Loucy (cell line): ENCODE data around the gene CPA5.
"Not testable (repeated sequence)": the region's sequence is repeated elsewhere in the genome, so short reads cannot be mapped to it uniquely, and the experiment has no call there.

ENCODE experiments used
- CTCF ChIP-seq: fragments of 200-600 bp; sonication (generic); conservative IDR thresholded peaks from 2 replicates; pipeline ENCODE4 v1.5.1; 2014; ENCODE audit warnings: mild to moderate bottlenecking, antibody characterized with exemption, low read length
- EZH2phosphoT487 ChIP-seq: fragments of 200-600 bp; IDR thresholded peaks from 2 replicates; pipeline ENCODE4 v1.6.1; 2018; ENCODE audit warnings: antibody characterized with exemption, mild to moderate bottlenecking, moderate library complexity, borderline replicate concordance

- not testable (repeated sequence) for TF ChIP-seq CTCF, EZH2phosphoT487
Observed at GRCh38 chr7:130321542-130322229, 22.9 kb upstream of the CPA5 start.
